ENCODE measurements around the gene DAZAP1.

The DAZAP1 gene

DNA sequence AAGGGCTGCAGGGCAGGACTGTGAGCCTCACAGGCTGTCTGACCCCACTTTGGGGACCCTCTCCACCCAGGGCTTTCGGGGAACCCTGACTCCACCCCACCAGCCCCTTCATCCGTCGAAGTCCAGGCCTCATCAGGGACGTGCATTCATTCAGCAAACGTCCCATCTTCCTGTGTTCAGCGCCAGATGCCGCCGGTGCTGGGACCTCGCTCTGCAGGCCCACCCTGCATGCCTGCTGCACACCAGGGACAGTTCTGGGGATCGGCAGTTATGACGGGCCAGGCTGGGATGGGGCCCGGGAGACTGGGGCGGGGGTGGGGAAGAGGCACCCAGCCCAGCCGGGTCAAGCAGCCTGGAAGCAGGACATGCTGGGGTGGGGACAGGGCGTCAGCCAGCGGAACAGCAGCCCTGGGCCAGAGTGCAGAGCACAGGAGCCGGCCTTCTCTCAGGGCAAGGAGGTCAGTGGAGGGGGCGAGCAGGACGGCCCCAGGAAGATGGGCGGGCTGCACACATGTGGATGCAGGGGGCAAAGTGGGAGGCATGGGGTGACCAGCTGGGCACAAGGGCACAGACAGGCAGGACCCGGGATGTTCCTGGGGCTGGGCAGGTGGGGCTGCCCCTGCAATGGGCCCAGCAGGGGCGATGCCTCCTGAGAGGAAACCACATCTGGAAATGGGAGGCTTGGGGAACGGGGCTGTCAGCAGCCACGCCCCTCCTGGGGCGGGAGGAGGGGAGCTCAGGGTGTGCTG, 11.2 kb upstream of the DAZAP1 start:
- no peaks in the 10 kb centered on the region for H3K27me3 ChIP-seq
- H3K4me3 ChIP-seq (ENCODE audit: low read depth, low read length): no peak overlapping the region
- no peaks in the 10 kb centered on the region for H3K9me3 ChIP-seq
- TF ChIP-seq, protein P1, sequence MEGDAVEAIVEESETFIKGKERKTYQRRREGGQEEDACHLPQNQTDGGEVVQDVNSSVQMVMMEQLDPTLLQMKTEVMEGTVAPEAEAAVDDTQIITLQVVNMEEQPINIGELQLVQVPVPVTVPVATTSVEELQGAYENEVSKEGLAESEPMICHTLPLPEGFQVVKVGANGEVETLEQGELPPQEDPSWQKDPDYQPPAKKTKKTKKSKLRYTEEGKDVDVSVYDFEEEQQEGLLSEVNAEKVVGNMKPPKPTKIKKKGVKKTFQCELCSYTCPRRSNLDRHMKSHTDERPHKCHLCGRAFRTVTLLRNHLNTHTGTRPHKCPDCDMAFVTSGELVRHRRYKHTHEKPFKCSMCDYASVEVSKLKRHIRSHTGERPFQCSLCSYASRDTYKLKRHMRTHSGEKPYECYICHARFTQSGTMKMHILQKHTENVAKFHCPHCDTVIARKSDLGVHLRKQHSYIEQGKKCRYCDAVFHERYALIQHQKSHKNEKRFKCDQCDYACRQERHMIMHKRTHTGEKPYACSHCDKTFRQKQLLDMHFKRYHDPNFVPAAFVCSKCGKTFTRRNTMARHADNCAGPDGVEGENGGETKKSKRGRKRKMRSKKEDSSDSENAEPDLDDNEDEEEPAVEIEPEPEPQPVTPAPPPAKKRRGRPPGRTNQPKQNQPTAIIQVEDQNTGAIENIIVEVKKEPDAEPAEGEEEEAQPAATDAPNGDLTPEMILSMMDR (IDR thresholded peaks at IDR 0.05; ENCODE audit: low read depth, low read length): no peak
- peaks cover 28% of the 10 kb centered on the region for H3K36me3 ChIP-seq
- no peak for DNase-seq
- H3K4me1 ChIP-seq: peaks cover 15% of the 10 kb centered on the region

DNA sequence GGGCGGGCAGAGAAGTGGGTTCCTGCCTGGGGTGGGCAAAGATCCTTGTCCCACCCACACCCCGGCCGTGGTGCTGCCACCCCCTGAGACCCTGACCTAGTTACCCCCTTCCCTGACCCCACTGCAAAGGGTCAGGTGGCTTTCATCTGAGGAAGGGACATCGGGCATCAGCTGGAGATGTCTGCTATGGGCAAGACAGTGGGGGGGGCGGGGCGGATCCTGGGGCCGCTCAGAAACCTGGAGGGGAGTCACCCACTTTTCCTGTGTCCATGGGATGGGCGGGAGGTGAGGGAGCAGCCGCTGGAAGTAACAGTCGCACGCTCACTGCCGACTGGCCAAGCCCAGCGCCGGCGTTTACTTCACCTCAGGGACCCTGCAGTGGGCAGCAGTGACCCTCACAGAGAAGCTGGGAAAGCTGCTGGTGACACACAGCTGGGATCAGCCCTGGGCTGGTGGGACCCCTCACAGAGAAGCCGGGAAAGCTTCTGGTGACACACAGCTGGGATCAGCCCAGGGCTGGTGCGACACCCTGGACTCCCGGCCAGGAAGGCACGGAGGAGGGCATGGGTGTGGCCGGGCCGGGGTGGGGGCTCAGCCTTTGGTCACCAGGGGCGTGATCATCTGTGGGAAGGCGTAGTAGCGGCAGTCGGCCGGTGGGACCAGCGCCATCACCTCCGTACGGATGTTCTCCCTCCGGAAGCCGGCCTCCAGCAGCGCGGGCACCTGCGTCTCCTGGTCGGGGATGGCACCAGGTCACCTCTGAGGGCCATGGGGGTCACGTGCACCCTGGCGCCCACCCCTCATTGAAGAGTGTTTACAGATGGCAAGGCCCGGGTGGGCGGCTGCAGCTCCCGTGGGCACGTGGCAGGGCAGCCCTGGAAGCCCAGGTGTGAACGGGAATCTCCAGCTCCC, 10.4 kb upstream of the DAZAP1 start:
- Histone ChIP-seq H3K4me3 (ENCODE audit: low read depth, low read length) (no peak overlapping the region), H3K27me3 (no peaks in the 10 kb centered on the region), H3K36me3 (peaks cover 21% of the 10 kb centered on the region), H3K4me1 (peaks cover 15% of the 10 kb centered on the region), H3K9me3 (no peaks in the 10 kb centered on the region)
- DNase-seq: no peak
- TF ChIP-seq, protein P1 (IDR thresholded peaks at IDR 0.05; ENCODE audit: low read depth, low read length): no peak

GRCh38 chr19:1397838-1398237, 9.5 kb upstream of the DAZAP1 start:
- Histone ChIP-seq H3K36me3 (peaks cover 13% of the 10 kb centered on the region), H3K9me3 (no peaks in the 10 kb centered on the region), H3K27me3 (no peaks in the 10 kb centered on the region), H3K4me1 (peaks cover 15% of the 10 kb centered on the region), H3K4me3 (ENCODE audit: low read depth, low read length) (no peak overlapping the region)
- TF ChIP-seq, protein P1 (IDR thresholded peaks at IDR 0.05; ENCODE audit: low read depth, low read length): no peak
- no peak for DNase-seq

DNA sequence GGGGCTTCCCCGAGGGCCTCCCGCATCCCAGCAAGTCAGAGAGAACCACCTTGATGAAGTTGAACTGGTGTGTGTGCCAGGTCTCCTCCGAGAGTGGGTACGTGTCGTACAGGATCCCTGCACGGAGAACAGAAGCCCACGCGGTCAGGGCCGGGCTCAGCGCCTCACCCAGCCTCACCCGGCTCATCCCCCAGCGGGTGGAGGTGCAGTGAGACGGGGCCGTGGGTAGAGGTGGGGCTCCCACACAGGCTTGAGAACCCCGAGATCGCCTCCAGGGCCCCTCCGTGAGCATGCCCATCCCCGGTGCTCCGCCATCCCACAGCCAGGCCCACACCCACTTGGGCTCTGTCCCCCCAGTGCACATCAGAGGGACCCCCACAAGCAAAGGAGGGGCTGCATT, 8.3 kb upstream of the DAZAP1 start:
- no peaks in the 10 kb centered on the region for H3K9me3 ChIP-seq
- H3K36me3 ChIP-seq: peaks cover under 1% of the 10 kb centered on the region; the same call in 1 of the 2 replicates
- DNase-seq: no peak
- no peak overlapping the region for H3K4me3 ChIP-seq (ENCODE audit: low read depth, low read length)
- peaks cover 15% of the 10 kb centered on the region for H3K4me1 ChIP-seq
- no peaks in the 10 kb centered on the region for H3K27me3 ChIP-seq
- TF ChIP-seq, protein P1 (IDR thresholded peaks at IDR 0.05; ENCODE audit: low read depth, low read length): no peak

GRCh38 chr19:1399745-1400144, 7.6 kb upstream of the DAZAP1 start:
- TF ChIP-seq, protein P1 (IDR thresholded peaks at IDR 0.05; ENCODE audit: low read depth, low read length): no peak
- Histone ChIP-seq H3K36me3 (no peaks in the 10 kb centered on the region), H3K9me3 (no peaks in the 10 kb centered on the region), H3K27me3 (no peaks in the 10 kb centered on the region), H3K4me3 (ENCODE audit: low read depth, low read length) (no peak overlapping the region), H3K4me1 (peaks cover 13% of the 10 kb centered on the region)
- DNase-seq: no peak

Measured in BE2C (cell line).